ENCODE results near the gene ZDHHC7.
"Not testable (repeated sequence)": the region's sequence is repeated elsewhere in the genome, so short reads cannot be mapped to it uniquely, and the experiment has no call there.

ZDHHC7 gene

DNA sequence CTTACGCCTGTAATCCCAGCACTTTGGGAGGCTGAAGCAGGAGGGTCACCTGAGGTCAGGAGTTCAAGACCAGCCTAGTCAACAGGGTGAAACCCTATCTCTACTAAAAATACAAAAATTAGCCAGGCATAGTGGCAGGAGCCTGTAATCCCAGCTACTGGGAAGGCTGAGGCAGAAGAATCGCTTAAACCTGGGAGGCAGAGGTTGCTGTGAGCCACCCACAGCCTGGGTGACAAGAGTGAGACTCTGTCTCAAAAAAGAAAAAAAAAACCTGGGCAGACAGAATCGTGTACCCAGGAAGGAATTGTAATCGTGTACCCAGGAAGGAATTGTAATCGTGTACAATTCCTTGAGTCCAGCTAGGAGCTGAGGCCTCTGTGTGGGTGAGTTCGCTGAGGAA, 72.7 kb downstream of the ZDHHC7 start:
- DNase-seq (ENCODE audit: low read depth) = not testable (repeated sequence)

- no peak for DNase-seq (ENCODE audit: low read depth)
These were observed 73.9 kb downstream of the ZDHHC7 start for GRCh38 chr16:84937196-84938005.

DNA sequence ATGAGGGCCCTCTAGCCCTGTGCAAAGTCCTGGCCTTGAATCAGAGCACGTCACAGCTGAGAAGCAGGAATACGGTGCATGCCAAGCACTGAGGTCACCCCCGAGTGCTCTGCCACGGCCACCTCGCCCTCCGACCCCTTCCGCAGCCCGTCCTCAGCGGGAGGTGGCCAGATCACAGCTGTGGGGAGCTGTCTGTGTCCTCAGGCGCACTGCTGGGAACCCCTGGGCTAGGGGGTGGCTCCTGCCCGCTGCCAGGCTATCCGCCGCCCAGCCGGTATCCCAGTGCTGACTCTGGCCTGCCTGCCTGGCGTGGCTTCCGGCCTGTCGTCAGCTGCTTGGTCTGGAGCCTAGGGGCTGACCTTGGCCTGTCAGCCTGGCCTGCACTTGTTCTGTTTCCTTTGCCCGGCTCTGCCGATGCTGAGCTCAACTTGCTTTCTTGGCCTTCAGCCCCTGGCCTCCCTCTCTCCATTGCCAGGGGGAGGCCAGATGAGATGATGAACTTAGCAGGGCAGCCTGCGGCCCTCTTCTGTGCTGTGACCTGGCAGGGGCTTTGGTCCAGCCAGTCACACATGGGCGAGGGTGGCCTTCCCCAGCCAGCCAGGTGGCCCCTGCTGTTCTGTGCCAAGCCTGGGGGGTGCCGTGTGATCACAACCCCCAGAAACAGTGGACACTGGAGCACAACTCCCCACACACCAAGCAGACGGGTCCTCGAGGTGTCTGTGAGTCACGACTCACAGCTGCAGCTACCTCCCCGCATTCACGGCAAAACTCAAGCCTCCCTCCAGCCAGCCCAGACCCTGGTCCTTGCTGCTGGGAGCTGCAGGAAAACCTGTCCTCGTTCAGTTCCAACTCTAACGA, 77.3 kb downstream of the ZDHHC7 start:
- DNase-seq (ENCODE audit: low read depth) = no peak

- DNase-seq (ENCODE audit: low read depth) = no peak
These were observed 78.7 kb downstream of the ZDHHC7 start for GRCh38 chr16:84932681-84933080.

GRCh38 chr16:84931506-84931905, 79.8 kb downstream of the ZDHHC7 start:
- DNase-seq (ENCODE audit: low read depth) = no peak

GRCh38 chr16:84931107-84931494, 80.2 kb downstream of the ZDHHC7 start:
- no peak for DNase-seq (ENCODE audit: low read depth)

DNA sequence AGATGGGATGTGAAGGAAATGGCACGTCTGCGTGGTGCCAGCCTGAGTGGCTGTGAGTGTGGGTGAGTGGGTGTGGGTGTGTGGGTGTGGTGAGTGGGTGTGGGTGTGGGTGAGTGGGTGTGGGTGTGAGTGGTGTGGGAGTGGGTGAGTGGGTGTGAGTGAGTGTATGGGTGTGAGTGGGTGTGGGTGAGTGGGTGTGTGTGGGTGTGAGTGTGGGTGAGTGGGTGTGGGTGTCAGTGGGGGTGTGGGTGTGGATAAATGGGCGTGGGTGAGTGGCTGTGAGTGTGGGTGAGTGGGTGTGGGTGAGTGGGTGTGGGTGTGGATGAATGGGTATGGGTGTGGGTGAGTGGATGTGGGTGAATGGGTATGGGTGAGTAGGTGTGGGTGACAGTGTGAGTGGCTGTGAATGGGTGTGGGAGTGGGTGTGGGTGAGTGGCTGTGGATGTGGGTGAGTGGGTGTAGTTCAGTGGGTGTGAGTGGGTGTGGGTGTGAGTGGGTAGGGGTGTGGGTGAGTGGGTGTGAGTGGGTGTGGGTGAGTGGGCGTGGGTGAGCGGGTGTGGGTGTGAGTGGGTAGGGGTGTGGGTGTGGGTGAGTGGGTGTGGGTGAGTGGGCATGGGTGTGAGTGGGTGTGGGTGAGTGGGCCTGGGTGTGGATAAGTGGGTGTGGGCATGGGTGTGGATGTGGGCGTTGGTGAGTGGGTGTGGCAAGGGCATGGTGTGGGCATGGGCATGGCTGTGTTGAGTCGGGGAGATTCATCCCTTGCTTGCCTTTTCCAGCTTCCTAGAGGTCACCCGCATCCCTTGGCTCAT, 80.8 kb downstream of the ZDHHC7 start:
- no peak for DNase-seq (ENCODE audit: low read depth)

DNA sequence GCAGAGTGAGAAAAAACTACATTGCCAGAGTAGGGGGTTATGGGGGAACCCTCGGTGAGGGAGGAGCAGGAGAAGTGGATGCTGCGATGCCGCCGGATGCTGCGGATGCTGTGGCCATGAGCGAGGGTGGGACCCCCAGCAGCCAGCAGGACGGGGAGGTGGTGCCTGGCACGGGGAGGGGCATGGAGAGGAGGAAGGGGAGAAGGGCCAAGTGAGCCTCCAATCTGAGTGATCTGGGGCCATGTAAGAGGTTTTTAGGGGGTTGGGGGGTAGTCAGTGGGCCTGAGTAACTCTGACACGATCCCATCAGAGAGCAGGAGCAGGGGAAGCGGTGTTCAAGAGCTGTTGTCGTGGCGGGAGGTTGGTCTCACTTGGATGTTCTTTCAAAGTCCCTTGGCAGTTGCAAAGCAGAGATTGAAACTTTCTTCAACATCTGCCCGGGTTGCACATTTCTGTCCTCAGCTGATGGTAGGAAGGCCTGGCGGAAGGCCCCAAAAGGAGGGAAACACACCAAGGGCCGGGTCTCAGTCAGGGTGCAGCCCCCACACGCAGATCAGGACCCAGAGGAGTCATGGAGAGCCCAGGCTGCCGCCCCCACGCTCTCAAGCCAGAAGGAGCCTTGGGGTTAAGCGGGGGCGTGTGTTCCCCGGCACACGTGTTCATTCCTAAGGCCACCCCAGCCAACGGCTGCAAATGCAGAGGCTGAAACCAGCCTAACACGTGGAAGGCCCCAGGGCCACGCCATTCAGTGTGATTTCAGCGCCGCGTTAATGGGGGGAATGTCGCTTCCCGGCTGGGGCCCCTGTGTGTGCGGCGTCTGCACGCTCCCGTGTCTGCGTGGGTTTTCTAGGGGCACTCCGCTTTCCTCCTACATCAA, 81.7 kb downstream of the ZDHHC7 start:
- DNase-seq (ENCODE audit: low read depth) = no peak

DNA sequence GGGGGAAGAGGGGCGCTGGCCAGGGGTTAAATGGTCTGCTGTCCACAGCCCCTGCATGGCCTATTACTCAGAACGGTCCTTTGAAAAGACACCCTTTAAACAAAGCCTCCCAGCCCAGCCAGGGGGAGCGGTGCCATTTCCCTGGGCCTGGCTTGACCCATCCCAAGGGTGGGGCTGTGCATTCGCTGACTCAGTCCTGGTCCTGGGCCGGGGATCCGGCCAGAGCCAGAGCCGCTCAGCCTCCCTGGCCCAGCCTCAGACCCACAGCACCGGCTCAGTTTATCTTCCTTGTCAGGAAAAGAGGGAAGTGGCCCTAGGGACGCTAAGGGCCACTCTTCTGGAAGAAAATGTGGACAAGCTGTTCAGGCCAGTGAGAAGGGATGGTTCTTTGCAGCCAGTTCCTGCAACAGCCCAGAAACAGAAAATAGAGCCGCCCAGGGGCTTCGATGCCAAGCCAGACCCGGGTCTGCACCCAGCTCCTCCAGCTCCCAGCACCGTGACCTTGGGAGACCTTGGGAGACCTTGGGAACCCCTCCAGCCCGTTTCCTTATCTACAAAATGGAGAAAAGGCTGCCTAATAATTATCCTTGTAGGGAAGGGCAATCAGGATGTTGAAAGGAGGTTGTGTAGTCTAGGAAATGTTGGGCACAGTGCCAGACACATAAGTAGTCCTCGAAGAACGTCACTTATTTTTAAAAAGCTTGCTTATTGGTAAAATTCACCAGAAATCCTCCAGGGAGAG, 82.5 kb downstream of the ZDHHC7 start:
- DNase-seq (ENCODE audit: low read depth) = no peak

DNA sequence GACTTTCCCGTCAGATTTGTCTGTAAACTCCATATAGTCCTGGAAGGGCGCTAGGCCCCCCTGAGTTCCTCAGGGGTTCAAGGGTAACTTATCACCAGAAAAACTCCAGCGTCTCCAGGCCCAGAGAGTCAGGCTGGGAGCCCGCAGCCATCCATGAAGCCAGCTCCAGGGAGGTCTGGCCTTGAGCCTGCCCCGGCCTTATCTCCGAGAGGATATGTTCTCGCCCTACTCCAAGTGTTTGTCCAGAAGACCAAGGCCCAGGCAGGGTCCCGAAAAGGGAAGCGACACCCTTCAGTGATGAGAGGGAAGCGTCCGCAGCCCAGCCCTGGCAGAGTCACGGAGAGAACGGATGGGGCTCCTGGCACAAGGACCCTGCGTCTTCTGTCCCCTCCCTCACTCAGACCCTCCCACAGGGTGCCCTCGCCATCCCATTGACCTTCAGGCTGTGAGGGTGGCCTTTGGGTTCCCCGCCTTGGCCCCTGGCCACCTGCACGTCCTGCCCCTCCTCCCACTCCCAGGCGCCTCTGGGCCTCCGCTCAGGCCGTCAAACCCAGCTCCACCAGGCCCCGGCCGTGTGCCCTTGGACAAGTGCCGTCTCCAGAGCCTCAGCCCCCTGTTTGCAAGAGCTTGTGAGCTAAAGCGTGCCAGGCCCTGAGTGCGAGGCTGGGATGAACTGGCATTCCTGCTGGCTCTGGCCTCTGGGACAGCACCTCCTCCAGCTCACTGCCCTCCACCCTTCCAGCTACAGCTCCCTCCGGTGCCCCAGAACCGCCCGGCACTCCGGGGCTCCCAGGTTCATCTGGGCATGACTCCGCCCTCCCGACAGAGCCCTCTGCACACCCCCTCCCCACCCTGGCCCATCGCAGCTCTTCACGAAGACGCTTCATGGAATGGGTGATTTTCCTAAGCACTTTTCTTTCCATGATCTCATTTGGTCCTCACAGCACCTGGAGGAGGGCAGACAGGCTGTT, 83.4 kb downstream of the ZDHHC7 start:
- no peak for DNase-seq (ENCODE audit: low read depth)

GRCh38 chr16:84926462-84926861, 84.9 kb downstream of the ZDHHC7 start:
- DNase-seq (ENCODE audit: low read depth) = no peak

GRCh38 chr16:84925773-84926372, 85.5 kb downstream of the ZDHHC7 start:
- DNase-seq (ENCODE audit: low read depth) = no peak

- no peak for DNase-seq (ENCODE audit: low read depth)
These were observed 86.1 kb downstream of the ZDHHC7 start for GRCh38 chr16:84925092-84925772.

GRCh38 chr16:84924331-84925091, 86.8 kb downstream of the ZDHHC7 start:
- no peak for DNase-seq (ENCODE audit: low read depth)
